Endothelial cell of umbilical vein (primary cell): ENCODE measurements around the gene FAM193B. TPM values are rescaled to one million over a fixed set of nuclear protein-coding genes. Genes with fewer than 3 reads are reported as not detected.

Experiments used
- BruUV-seq: library from RNA; stranded (reverse); fragments of 400-500 nt; replicated peaks from 2 replicates; lab custom pipeline; 2021; lab: Mats Ljungman, UMichigan
- CTCF ChIA-PET: fragments of 300-600, 350-600 bp; sonication (Branson Sonifier 250); formaldehyde crosslinking; loops from one replicate; lab custom pipeline; 2021; ENCODE audit warnings: antibody characterized with exemption, inconsistent platforms; lab: Charles Lee
- POLR2A ChIA-PET: fragments of 300-600, 350-600 bp; sonication (Branson Sonifier 250); formaldehyde crosslinking; loops from one replicate; lab custom pipeline; 2021; ENCODE audit warnings: antibody characterized with exemption, inconsistent platforms; lab: Charles Lee
- DNase-seq: peaks from one replicate; pipeline ENCODE4 v3.0.0-alpha.2; 2011; ENCODE audit warnings: low read depth, low spot score
- FAIRE-seq: peaks from 2 replicates; lab custom pipeline; 2011; peaks lifted over from hg19 to GRCh38; lab: Jason Lieb, UNC
- H2AFZ ChIP-seq: 2 replicates; pipeline ENCODE4 v1.6.0; 2012; ENCODE audit warnings: low read depth, low read length, control low read depth, inconsistent platforms
- H3K27ac ChIP-seq: 2 replicates; pipeline ENCODE4 v1.5.1; 2011; ENCODE audit warnings: low read depth, mild to moderate bottlenecking, control low read depth, low read length, moderate library complexity; ENCODE audit not compliant: insufficient read depth
- H3K27me3 ChIP-seq, 2 experiments: 2 replicates each; pipeline versions ENCODE4 v1.6.0 to v1.6.1; 2011; ENCODE audit warnings: low read length in 2 of 2, mixed read lengths in 1 of 2; ENCODE audit not compliant: control insufficient read depth in 2 of 2, insufficient read depth in 2 of 2
- H3K36me3 ChIP-seq, 2 experiments: 2 replicates in 1 of 2; 3 replicates in 1 of 2; pipeline ENCODE4 v1.5.1; 2011; ENCODE audit warnings: low read length in 2 of 2, mild to moderate bottlenecking in 1 of 2, moderate library complexity in 1 of 2; ENCODE audit not compliant: control insufficient read depth in 2 of 2, insufficient read depth in 2 of 2; ENCODE audit errors: extremely low read depth in 1 of 2
- H3K4me1 ChIP-seq: 3 replicates; pipeline ENCODE4 v1.5.1; 2011; ENCODE audit warnings: mild to moderate bottlenecking, low read length; ENCODE audit not compliant: control insufficient read depth, insufficient read depth; ENCODE audit errors: extremely low read depth
- H3K4me2 ChIP-seq: 2 replicates; pipeline ENCODE4 v1.6.1; 2011; ENCODE audit warnings: low read length, control low read depth, mixed read lengths; ENCODE audit not compliant: insufficient read depth
- H3K4me3 ChIP-seq, 3 experiments: fragments of 200-600 bp in 1 of 3; sonication (generic), shearing (Covaris generic) in 1 of 3; replicated peaks in 1 of 3; 2 replicates each; pipeline ENCODE4 v1.5.1; 2011 to 2016; ENCODE audit warnings: control low read depth in 3 of 3, low read length in 3 of 3, mild to moderate bottlenecking in 2 of 3, inconsistent platforms in 1 of 3, low read depth in 1 of 3, moderate library complexity in 1 of 3; ENCODE audit not compliant: insufficient read depth in 1 of 3
- H3K79me2 ChIP-seq: 2 replicates; pipeline ENCODE4 v1.6.0; 2012; ENCODE audit warnings: low read length, inconsistent platforms; ENCODE audit not compliant: control insufficient read depth, insufficient read depth
- H3K9ac ChIP-seq: replicated peaks from 2 replicates; pipeline ENCODE3; 2011; ENCODE audit warnings: low read length, control low read depth; ENCODE audit not compliant: insufficient read depth; ENCODE audit errors: extremely low read depth
- H3K9me1 ChIP-seq: replicated peaks from 3 replicates; pipeline ENCODE4 v1.6.0; 2011; ENCODE audit warnings: mild to moderate bottlenecking, low read length; ENCODE audit not compliant: control insufficient read depth, insufficient read depth; ENCODE audit errors: extremely low read depth
- H3K9me3 ChIP-seq: replicated peaks from 2 replicates; pipeline ENCODE4 v1.5.1; 2012; ENCODE audit warnings: low read length, inconsistent platforms; ENCODE audit not compliant: control insufficient read depth, insufficient read depth
- H4K20me1 ChIP-seq: replicated peaks from 2 replicates; pipeline ENCODE3; 2011; ENCODE audit warnings: mild to moderate bottlenecking, low read length; ENCODE audit not compliant: control insufficient read depth, insufficient read depth; ENCODE audit errors: extremely low read depth
- EZH2 ChIP-seq: IDR thresholded peaks from 2 replicates; pipeline ENCODE4 v1.6.1; 2012; ENCODE audit warnings: borderline replicate concordance, low read depth, mild to moderate bottlenecking, moderate library complexity, low read length, inconsistent platforms; ENCODE audit not compliant: severe bottlenecking
- FOS ChIP-seq: IDR thresholded peaks from 2 replicates; pipeline ENCODE4 v1.6.1; 2011; ENCODE audit warnings: mild to moderate bottlenecking, low read length, moderate library complexity, borderline replicate concordance; ENCODE audit not compliant: insufficient read depth
- GATA2 ChIP-seq: IDR thresholded peaks from 2 replicates; pipeline ENCODE4 v1.7.0; 2011; ENCODE audit warnings: low read depth, mild to moderate bottlenecking, moderate library complexity, mixed read lengths, low read length; ENCODE audit not compliant: insufficient read length, insufficient read depth
- MAX ChIP-seq: IDR thresholded peaks from 2 replicates; pipeline ENCODE4 v1.6.1; 2011; ENCODE audit not compliant: insufficient read depth, insufficient read length
- dilution Hi-C: fragments of 300-500 bp; cut with MboI; formaldehyde crosslinking; loops from one replicate; pipeline ENCODE4 v1.15.0; 2019; ENCODE audit warnings: low sequenced_read_pairs; ENCODE audit not compliant: extremely low pct_ligation_motif_present
- intact Hi-C: fragments of 100-400 bp; cut with micrococcal nuclease; formaldehyde crosslinking; loops from one replicate; pipeline ENCODE4 v1.10.0; 2022
- polyA plus RNA-seq, 4 experiments: library from polyadenylated mRNA; depleted of rRNA in 3 of 4; stranded (reverse) in 3 of 4; unstranded in 1 of 4; fragments of >200 nt; gene quantifications; 2 replicates each; pipeline versions ENCODE4 v1.2.1 to v1.2.3, GENCODE V29; 2011 to 2012; ENCODE audit warnings: missing spikeins in 1 of 4
- total RNA-seq: library from RNA; stranded (reverse); gene quantifications from 2 replicates; pipeline ENCODE4 v1.2.3, GENCODE V29; 2021
- TF ChIP-seq, protein P1 (sequence below), 2 donors: IDR thresholded peaks; 1 replicate in 1 of 2; 2 replicates in 1 of 2; pipeline ENCODE4 v1.5.1; 2011; ENCODE audit warnings: low read length in 2 of 2, mild to moderate bottlenecking in 2 of 2, moderate library complexity in 2 of 2, control low read depth in 1 of 2, inconsistent platforms in 1 of 2, low read depth in 1 of 2; ENCODE audit not compliant: insufficient read depth in 1 of 2; ENCODE audit errors: extremely low read depth in 1 of 2

The FAM193B gene
- total and polyA plus RNA-seq, 2 donors (not counting 3 experiments of a cell fraction or from before 2014, with no cell fraction given), result 57.9 to 75.7 TPM

DNA sequence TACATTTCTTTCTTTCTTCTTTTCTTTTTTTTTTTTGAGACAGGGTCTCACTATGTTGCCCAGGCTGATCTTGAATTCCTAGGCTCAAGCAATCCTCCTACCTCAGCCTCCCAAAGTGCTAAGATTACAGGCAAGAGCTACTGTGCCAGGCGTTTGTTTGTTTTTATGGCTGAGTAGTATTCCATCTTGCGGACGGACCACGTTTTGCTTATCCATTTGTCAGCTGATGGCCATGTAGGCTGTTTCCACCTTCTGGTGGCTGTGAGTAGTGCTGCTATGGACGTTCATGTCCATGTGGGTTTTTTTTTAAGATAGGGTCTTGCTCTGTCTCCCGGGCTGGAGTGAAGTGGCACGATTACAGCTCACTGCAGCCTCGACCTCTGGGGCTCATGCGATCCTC lies 47.2 kb downstream of the FAM193B start:
- FAIRE-seq, result no peak
- H3K27ac ChIP-seq, result no peak overlapping the region
- TF ChIP-seq FOS (no peak), GATA2 (no peak), EZH2 (no peak), MAX (no peak)
- TF ChIP-seq, protein P1, sequence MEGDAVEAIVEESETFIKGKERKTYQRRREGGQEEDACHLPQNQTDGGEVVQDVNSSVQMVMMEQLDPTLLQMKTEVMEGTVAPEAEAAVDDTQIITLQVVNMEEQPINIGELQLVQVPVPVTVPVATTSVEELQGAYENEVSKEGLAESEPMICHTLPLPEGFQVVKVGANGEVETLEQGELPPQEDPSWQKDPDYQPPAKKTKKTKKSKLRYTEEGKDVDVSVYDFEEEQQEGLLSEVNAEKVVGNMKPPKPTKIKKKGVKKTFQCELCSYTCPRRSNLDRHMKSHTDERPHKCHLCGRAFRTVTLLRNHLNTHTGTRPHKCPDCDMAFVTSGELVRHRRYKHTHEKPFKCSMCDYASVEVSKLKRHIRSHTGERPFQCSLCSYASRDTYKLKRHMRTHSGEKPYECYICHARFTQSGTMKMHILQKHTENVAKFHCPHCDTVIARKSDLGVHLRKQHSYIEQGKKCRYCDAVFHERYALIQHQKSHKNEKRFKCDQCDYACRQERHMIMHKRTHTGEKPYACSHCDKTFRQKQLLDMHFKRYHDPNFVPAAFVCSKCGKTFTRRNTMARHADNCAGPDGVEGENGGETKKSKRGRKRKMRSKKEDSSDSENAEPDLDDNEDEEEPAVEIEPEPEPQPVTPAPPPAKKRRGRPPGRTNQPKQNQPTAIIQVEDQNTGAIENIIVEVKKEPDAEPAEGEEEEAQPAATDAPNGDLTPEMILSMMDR (IDR thresholded peaks at IDR 0.05; ENCODE audit: extremely low read depth in 1 of 2, insufficient read depth in 1 of 2, low read depth in 1 of 2, low read length in 2 of 2), result peak; percentile 8 to 9
- BruUV-seq, result no TSS peak
- no peak overlapping the region for H3K4me3 ChIP-seq
- peaks cover 9% of the 10 kb centered on the region for H3K4me1 ChIP-seq
- intact Hi-C loops, result no loop called here
- no peaks in the 10 kb centered on the region for H4K20me1 ChIP-seq
- no peak overlapping the region for H3K4me2 ChIP-seq
- H3K9me1 ChIP-seq, result no peaks in the 10 kb centered on the region
- ChIA-PET POLR2A (interaction anchor here (2.1 kb wide), 1 partner anchor 10 kb away, joined by 6 read pairs; the partner anchor contains the start of gene PDLIM7), CTCF (interaction anchor here (0.9 to 2.5 kb wide), 6 partner anchors 9 to 136 kb away, joined by 3 to 10 read pairs (median 4); partner anchors contain the start of gene DDX41)
- no peaks in the 10 kb centered on the region for H3K79me2 ChIP-seq
- H3K27me3 ChIP-seq, result no peaks in the 10 kb centered on the region
- H2AFZ ChIP-seq, result no peak overlapping the region
- dilution Hi-C loops, result no loop called here
- H3K9ac ChIP-seq, result no peak overlapping the region
- DNase-seq, result peak; percentile 28
- peaks cover 5 to 18% of the 10 kb centered on the region in 2 experiments for H3K36me3 ChIP-seq
- H3K9me3 ChIP-seq, result no peaks in the 10 kb centered on the region
